H1 (cell line): ENCODE data around the gene CGB3. TPM values are rescaled to one million over a fixed set of nuclear protein-coding genes. Genes with fewer than 3 reads are reported as not detected.

Experiments used
- CTCF ChIA-PET: fragments of 300-600 bp; sonication (Branson Sonifier 250); formaldehyde crosslinking; loops from one replicate; lab custom pipeline; 2021; ENCODE audit not compliant: partially characterized antibody; lab: Charles Lee
- POLR2A ChIA-PET: fragments of 300-600 bp; sonication (Branson Sonifier 250); formaldehyde crosslinking; loops from one replicate; lab custom pipeline; 2021; ENCODE audit warnings: inconsistent platforms; ENCODE audit not compliant: partially characterized antibody; lab: Charles Lee
- DNase-seq, 2 experiments: peaks; one replicate each; pipeline versions ENCODE4 v3.0.0 to v3.0.0-alpha.2; 2010 to 2022; ENCODE audit warnings: low spot score in 2 of 2, low read depth in 1 of 2, mixed read lengths in 1 of 2
- FAIRE-seq: peaks from 2 replicates; lab custom pipeline; 2011; peaks lifted over from hg19 to GRCh38; lab: Jason Lieb, UNC
- H2AFZ ChIP-seq: 2 replicates; pipeline ENCODE4 v1.8.1; 2012; ENCODE audit warnings: low read length, inconsistent platforms
- H2AK5ac ChIP-seq: 2 replicates; pipeline ENCODE4 v1.6.1; 2013; ENCODE audit warnings: low read depth, low read length
- H2BK120ac ChIP-seq: replicated peaks from 2 replicates; pipeline ENCODE3; 2013; ENCODE audit warnings: low read depth, low read length, inconsistent platforms
- H2BK12ac ChIP-seq: 2 replicates; pipeline ENCODE4 v1.6.1; 2013; ENCODE audit warnings: low read depth, low read length
- H2BK15ac ChIP-seq: 2 replicates; pipeline ENCODE4 v1.6.1; 2013; ENCODE audit warnings: low read length
- H2BK20ac ChIP-seq: 2 replicates; pipeline ENCODE4 v1.6.1; 2013; ENCODE audit warnings: low read length
- H2BK5ac ChIP-seq: 2 replicates; pipeline ENCODE4 v1.6.1; 2013; ENCODE audit warnings: low read depth, low read length
- H3K14ac ChIP-seq: 2 replicates; pipeline ENCODE4 v1.6.1; 2013; ENCODE audit warnings: inconsistent platforms; ENCODE audit not compliant: insufficient read length
- H3K18ac ChIP-seq: 2 replicates; pipeline ENCODE4 v1.6.1; 2013; ENCODE audit warnings: low read length; ENCODE audit errors: extremely low read depth
- H3K23ac ChIP-seq: 2 replicates; pipeline ENCODE4 v1.6.1; 2013; ENCODE audit warnings: inconsistent platforms; ENCODE audit not compliant: insufficient read length
- H3K23me2 ChIP-seq: 2 replicates; pipeline ENCODE4 v1.6.1; 2013; ENCODE audit warnings: low read depth, low read length
- H3K27ac ChIP-seq: 2 replicates; pipeline ENCODE4 v1.6.1; 2011; ENCODE audit warnings: low read depth, low read length, inconsistent platforms
- H3K27me3 ChIP-seq, 4 experiments: replicated peaks in 1 of 4; 1 replicate in 1 of 4; 2 replicates in 3 of 4; pipeline versions ENCODE4 v1.6.1 to v1.8.1; 2011 to 2013; ENCODE audit warnings: low read length in 3 of 4, mild to moderate bottlenecking in 3 of 4, inconsistent platforms in 2 of 4, mixed read lengths in 2 of 4, moderate library complexity in 1 of 4; ENCODE audit not compliant: control insufficient read depth in 3 of 4, insufficient read depth in 3 of 4; ENCODE audit errors: extremely low read depth in 1 of 4
- H3K36me3 ChIP-seq, 4 experiments: 2 replicates each; pipeline versions ENCODE4 v1.6.1 to v1.8.1; 2011 to 2013; ENCODE audit warnings: mild to moderate bottlenecking in 4 of 4, low read length in 3 of 4, moderate library complexity in 2 of 4, control low read depth in 1 of 4, inconsistent platforms in 1 of 4; ENCODE audit not compliant: insufficient read depth in 4 of 4, control insufficient read depth in 2 of 4
- H3K4ac ChIP-seq: replicated peaks from 2 replicates; pipeline ENCODE3; 2013; ENCODE audit warnings: low read length, low read depth, mixed read lengths, inconsistent platforms; ENCODE audit not compliant: insufficient read length
- H3K4me1 ChIP-seq, 4 experiments: replicated peaks in 1 of 4; 1 replicate in 1 of 4; 2 replicates in 3 of 4; pipeline versions ENCODE4 v1.6.1 to v1.8.1; 2011 to 2013; ENCODE audit warnings: low read length in 3 of 4, inconsistent platforms in 2 of 4, mixed read lengths in 1 of 4; ENCODE audit not compliant: insufficient read depth in 4 of 4, control insufficient read depth in 3 of 4
- H3K4me2 ChIP-seq, 2 experiments: 2 replicates each; pipeline versions ENCODE4 v1.6.1 to v1.8.1; 2011 to 2013; ENCODE audit warnings: low read depth in 2 of 2, low read length in 2 of 2, control low read depth in 1 of 2, inconsistent platforms in 1 of 2, mild to moderate bottlenecking in 1 of 2; ENCODE audit not compliant: insufficient read depth in 1 of 2
- H3K4me3 ChIP-seq, 4 experiments: fragments of 200-600, 300-600 bp in 1 of 4; sonication (generic), shearing (Covaris generic), sonication (Bioruptor Twin) in 1 of 4; 2 replicates each; pipeline versions ENCODE4 v1.5.1 to v1.8.1; 2011 to 2016; ENCODE audit warnings: low read length in 4 of 4, low read depth in 3 of 4, control low read depth in 2 of 4, inconsistent platforms in 2 of 4, mild to moderate bottlenecking in 2 of 4, mixed read lengths in 1 of 4, moderate library complexity in 1 of 4; ENCODE audit not compliant: insufficient read depth in 2 of 4; ENCODE audit errors: extremely low read depth in 1 of 4
- H3K56ac ChIP-seq: replicated peaks from 2 replicates; pipeline ENCODE3; 2013; ENCODE audit warnings: low read depth, mild to moderate bottlenecking, mixed read lengths, low read length, inconsistent platforms; ENCODE audit not compliant: insufficient read length
- H3K79me1 ChIP-seq: 2 replicates; pipeline ENCODE4 v1.6.1; 2013; ENCODE audit warnings: low read depth, low read length, control low read depth
- H3K79me2 ChIP-seq, 2 experiments: 2 replicates each; pipeline versions ENCODE4 v1.6.1 to v1.8.1; 2012 to 2013; ENCODE audit warnings: low read length in 2 of 2, mild to moderate bottlenecking in 2 of 2, inconsistent platforms in 1 of 2; ENCODE audit not compliant: insufficient read depth in 2 of 2, control insufficient read depth in 1 of 2
- H3K9ac ChIP-seq, 4 experiments: replicated peaks in 1 of 4; 1 replicate in 1 of 4; 2 replicates in 3 of 4; pipeline versions ENCODE4 v1.6.1 to v1.8.1; 2011 to 2013; ENCODE audit warnings: low read depth in 3 of 4, low read length in 3 of 4, control low read depth in 2 of 4, mild to moderate bottlenecking in 2 of 4, moderate library complexity in 2 of 4, inconsistent platforms in 1 of 4; ENCODE audit errors: extremely low read depth in 1 of 4
- H3K9me3 ChIP-seq, 2 experiments: 2 replicates each; pipeline versions ENCODE4 v1.6.1 to v1.8.1; 2012 to 2013; ENCODE audit warnings: mild to moderate bottlenecking in 2 of 2, moderate library complexity in 2 of 2, control low read depth in 1 of 2, inconsistent platforms in 1 of 2, low read depth in 1 of 2, low read length in 1 of 2, mixed read lengths in 1 of 2; ENCODE audit not compliant: insufficient read depth in 2 of 2
- H4K20me1 ChIP-seq, 2 experiments: replicated peaks in 1 of 2; 2 replicates each; pipeline versions ENCODE3 to v1.8.1; 2011 to 2013; ENCODE audit warnings: inconsistent platforms in 2 of 2, low read length in 2 of 2, mild to moderate bottlenecking in 1 of 2; ENCODE audit not compliant: insufficient read depth in 2 of 2, control insufficient read depth in 1 of 2
- H4K5ac ChIP-seq: 2 replicates; pipeline ENCODE4 v1.6.1; 2013; ENCODE audit warnings: low read length, low read depth, mixed read lengths, inconsistent platforms; ENCODE audit not compliant: insufficient read length
- H4K8ac ChIP-seq: 2 replicates; pipeline ENCODE4 v1.8.0; 2013; ENCODE audit warnings: mild to moderate bottlenecking, moderate library complexity, low read length, inconsistent platforms; ENCODE audit not compliant: insufficient read depth; ENCODE audit errors: extremely low read depth
- H4K91ac ChIP-seq: replicated peaks from 2 replicates; pipeline ENCODE3; 2013; ENCODE audit warnings: low read length, mixed read lengths, inconsistent platforms; ENCODE audit not compliant: insufficient read length
- ASH2L ChIP-seq: fragments of 200-600, 300-600 bp; sonication (generic); IDR thresholded peaks from one replicate; pipeline ENCODE4 v1.7.1; 2017; ENCODE audit warnings: low read length
- EP300 ChIP-seq, 2 experiments: IDR thresholded peaks; 1 replicate in 1 of 2; 2 replicates in 1 of 2; pipeline ENCODE4 v1.6.1; 2011 to 2012; ENCODE audit warnings: low read depth in 2 of 2, low read length in 2 of 2, mild to moderate bottlenecking in 2 of 2, borderline replicate concordance in 1 of 2, inconsistent platforms in 1 of 2, moderate library complexity in 1 of 2
- JUND ChIP-seq: IDR thresholded peaks from 2 replicates; pipeline ENCODE4 v1.6.1; 2011; ENCODE audit warnings: mild to moderate bottlenecking, improper control_type of control experiment, low read length
- KDM4A ChIP-seq: IDR thresholded peaks from one replicate; pipeline ENCODE4 v1.7.1; 2012; ENCODE audit warnings: low read depth, mild to moderate bottlenecking, moderate library complexity, low read length, inconsistent platforms; ENCODE audit not compliant: severe bottlenecking
- MAFK ChIP-seq: IDR thresholded peaks from 2 replicates; pipeline ENCODE4 v1.6.1; 2012; ENCODE audit warnings: low read depth, mild to moderate bottlenecking, improper control_type of control experiment, low read length
- NANOG ChIP-seq: IDR thresholded peaks from 2 replicates; pipeline ENCODE4 v1.6.1; 2011; ENCODE audit warnings: low read length, low read depth, mild to moderate bottlenecking, inconsistent platforms; ENCODE audit not compliant: insufficient read depth, poor library complexity, severe bottlenecking
- RFX5 ChIP-seq: IDR thresholded peaks from 2 replicates; pipeline ENCODE4 v1.6.1; 2011; ENCODE audit warnings: low read depth, low read length, improper control_type of control experiment, borderline replicate concordance
- RXRA ChIP-seq: IDR thresholded peaks from 2 replicates; pipeline ENCODE4 v1.6.1; 2011; ENCODE audit warnings: low read depth, mild to moderate bottlenecking, low read length, moderate library complexity; ENCODE audit not compliant: insufficient read depth
- SAP30 ChIP-seq: fragments of 300-600 bp; sonication (generic); IDR thresholded peaks from 2 replicates; pipeline ENCODE4 v1.7.1; 2012; ENCODE audit warnings: low read length, moderate library complexity, mild to moderate bottlenecking, inconsistent platforms; ENCODE audit not compliant: insufficient read depth, insufficient replicate concordance
- SIN3A ChIP-seq, 2 experiments: IDR thresholded peaks in 1 of 2; conservative IDR thresholded peaks in 1 of 2; 2 replicates each; pipeline ENCODE4 v1.6.1; 2011 to 2012; ENCODE audit warnings: low read length in 2 of 2, improper control_type of control experiment in 1 of 2, low read depth in 1 of 2, mild to moderate bottlenecking in 1 of 2
- SRF ChIP-seq: IDR thresholded peaks from 2 replicates; pipeline ENCODE4 v1.6.1; 2011; ENCODE audit warnings: mild to moderate bottlenecking, low read depth, low read length, moderate library complexity
- WGBS, 2 experiments: shearing (Covaris generic) in 1 of 2; methylation state at CpG; one replicate each; pipeline versions ENCODE4 v1.1.6 to v1.1.7; 2013 to 2015; ENCODE audit warnings: low lambda C conversion rate in 2 of 2, mixed read lengths in 2 of 2, inconsistent platforms in 1 of 2, low coverage in 1 of 2, missing lambda C conversion rate in 1 of 2; ENCODE audit not compliant: insufficient replicate concordance in 2 of 2, insufficient coverage in 1 of 2, insufficient read length in 1 of 2; ENCODE audit errors: extremely low coverage in 1 of 2, missing lambda C conversion rate in 1 of 2; 5-methylcytosine and 5-hydroxymethylcytosine counted together
- polyA plus RNA-seq, 7 experiments: library from polyadenylated mRNA; depleted of rRNA in 3 of 7; stranded (reverse) in 5 of 7; unstranded in 2 of 7; fragments of >200 nt in 5 of 7; fragments of 200-250 nt in 2 of 7; gene quantifications; 1 replicate in 5 of 7; 2 replicates in 1 of 7; 4 replicates in 1 of 7; pipeline versions ENCODE4 v1.2.1 to v1.2.3, GENCODE V29; 2011 to 2013; ENCODE audit warnings: missing spikeins in 2 of 7, mixed read lengths in 2 of 7
- total RNA-seq: library from RNA; stranded (reverse); fragmentation: NEBNext Ultra II Directional; extraction: Animal tissue kit (Norgen Biotek cat#: 25700); gene quantifications from 2 replicates; pipeline ENCODE4 v1.2.1, GENCODE V29; 2021
- TF ChIP-seq, protein P1 (sequence below): IDR thresholded peaks from 2 replicates; pipeline ENCODE4 v1.6.1; 2011; ENCODE audit warnings: low read length, improper control_type of control experiment

The CGB3 gene
- total and polyA plus RNA-seq, 2 of the 8 experiments (the other 6 are each of a cell fraction or from before 2014, with no cell fraction given), result not detected

DNA sequence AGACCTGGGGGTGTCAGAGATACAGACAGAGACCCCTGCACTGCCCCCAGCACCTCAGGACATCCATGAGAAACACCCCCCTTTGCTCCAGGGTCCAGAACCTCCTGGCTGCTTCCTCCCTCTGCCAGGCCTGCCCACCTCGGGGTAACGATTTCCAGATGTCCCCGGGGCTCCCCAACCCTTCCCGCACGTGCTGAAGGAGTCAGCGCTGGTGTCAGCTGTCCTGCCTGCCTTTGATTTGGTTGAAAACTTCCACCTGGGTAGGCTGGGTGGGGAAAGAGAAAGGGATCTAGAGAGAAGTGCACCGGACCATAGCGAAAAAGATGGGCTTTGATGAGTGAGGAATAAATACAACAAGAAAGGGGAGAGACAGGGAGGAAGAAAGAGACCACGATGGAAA is 34.9 kb upstream of the CGB3 start:
- ChIA-PET POLR2A (interaction anchor here (0.7 to 2.1 kb wide), 3 partner anchors 15 to 30 kb away, joined by 3 to 6 read pairs (median 3); no protein-coding TSS in a partner anchor), CTCF (interaction anchor here (0.6 to 3.5 kb wide), 6 partner anchors 15 to 257 kb away, joined by 3 to 25 read pairs (median 4); no protein-coding TSS in a partner anchor)
- no peak overlapping the region for H3K18ac ChIP-seq
- no peaks in the 10 kb centered on the region for H3K79me2 ChIP-seq
- H3K36me3 ChIP-seq, result no peaks in the 10 kb centered on the region
- no peak overlapping the region for H3K4me3 ChIP-seq
- no peak overlapping the region for H3K56ac ChIP-seq
- no peak overlapping the region for H4K91ac ChIP-seq
- no peak overlapping the region for H3K14ac ChIP-seq
- H3K79me1 ChIP-seq, result no peaks in the 10 kb centered on the region
- no peak overlapping the region for H2AK5ac ChIP-seq
- no peak overlapping the region for H3K9ac ChIP-seq
- peaks cover 0 to 2% of the 10 kb centered on the region in 2 experiments for H4K20me1 ChIP-seq
- no peak overlapping the region for H4K5ac ChIP-seq
- no peak overlapping the region for H3K4me2 ChIP-seq
- DNase-seq, result no peak
- H3K23ac ChIP-seq, result no peak overlapping the region
- H3K23me2 ChIP-seq, result peaks cover 6% of the 10 kb centered on the region; the same call in 1 of the 2 replicates
- WGBS, 2 experiments, result 88% methylated on average over 9 of the region's 9 CpGs; no CpG with 5 or more reads in 1 of the 2 experiments
- no peak overlapping the region for H2AFZ ChIP-seq
- H2BK5ac ChIP-seq, result no peak overlapping the region
- peaks cover 10 to 48% (median 44%) of the 10 kb centered on the region in 4 experiments for H3K27me3 ChIP-seq
- H2BK12ac ChIP-seq, result no peak overlapping the region
- H3K27ac ChIP-seq, result no peak overlapping the region
- H2BK120ac ChIP-seq, result no peak overlapping the region
- no peak overlapping the region for H3K4ac ChIP-seq
- no peak overlapping the region for H4K8ac ChIP-seq
- peaks cover 0 to 14% (median 12%) of the 10 kb centered on the region in 4 experiments; a peak in 6 of 7 replicates for H3K4me1 ChIP-seq
- no peak overlapping the region for H2BK15ac ChIP-seq
- H2BK20ac ChIP-seq, result no peak overlapping the region
- no peak for FAIRE-seq
- H3K9me3 ChIP-seq, result no peaks in the 10 kb centered on the region
- TF ChIP-seq KDM4A (no peak), RFX5 (no peak), RXRA (no peak), MAFK (no peak), NANOG (no peak), SRF (no peak), EP300 (IDR thresholded peaks at IDR 0.05; ENCODE audit: borderline replicate concordance in 1 of 2, low read depth in 2 of 2, low read length in 2 of 2) (no peak), JUND (no peak), SAP30 (no peak), SIN3A (conservative IDR thresholded peaks at IDR 0.05 in 1 of 2, IDR thresholded peaks at IDR 0.05 in 1 of 2; ENCODE audit: low read depth in 1 of 2, low read length in 2 of 2) (no peak), ASH2L (no peak)
- TF ChIP-seq, protein P1, sequence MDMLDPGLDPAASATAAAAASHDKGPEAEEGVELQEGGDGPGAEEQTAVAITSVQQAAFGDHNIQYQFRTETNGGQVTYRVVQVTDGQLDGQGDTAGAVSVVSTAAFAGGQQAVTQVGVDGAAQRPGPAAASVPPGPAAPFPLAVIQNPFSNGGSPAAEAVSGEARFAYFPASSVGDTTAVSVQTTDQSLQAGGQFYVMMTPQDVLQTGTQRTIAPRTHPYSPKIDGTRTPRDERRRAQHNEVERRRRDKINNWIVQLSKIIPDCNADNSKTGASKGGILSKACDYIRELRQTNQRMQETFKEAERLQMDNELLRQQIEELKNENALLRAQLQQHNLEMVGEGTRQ, result no peak
